ENCODE data around the gene WDFY4. TPM values are rescaled to one million over a fixed set of nuclear protein-coding genes. Genes with fewer than 3 reads are reported as not detected.

Gene WDFY4
- total RNA-seq, 4 donors from 2014 or later = 4.1 to 27.9 (median 9.0) TPM

- TF ChIP-seq CTCF (IDR thresholded peaks at IDR 0.05; ENCODE audit: low read depth) = no peak
These were observed 114.8 kb downstream of the WDFY4 start for GRCh38 chr10:48799341-48800006.

GRCh38 chr10:48800007-48800675 lies 115.5 kb downstream of the WDFY4 start:
- TF ChIP-seq CTCF (IDR thresholded peaks at IDR 0.05; ENCODE audit: low read depth) = no peak

- no peak for TF ChIP-seq CTCF (IDR thresholded peaks at IDR 0.05; ENCODE audit: low read depth)
These were observed 116.3 kb downstream of the WDFY4 start for GRCh38 chr10:48801001-48801421.

GRCh38 chr10:48802611-48803071 lies 118.0 kb downstream of the WDFY4 start:
- no peak for TF ChIP-seq CTCF (IDR thresholded peaks at IDR 0.05; ENCODE audit: low read depth)

GRCh38 chr10:48803801-48804584 lies 119.3 kb downstream of the WDFY4 start:
- TF ChIP-seq CTCF (IDR thresholded peaks at IDR 0.05; ENCODE audit: low read depth) = no peak

- no peak for TF ChIP-seq CTCF (IDR thresholded peaks at IDR 0.05; ENCODE audit: low read depth)
These were observed 120.1 kb downstream of the WDFY4 start for GRCh38 chr10:48804740-48805182.

- no peak for TF ChIP-seq CTCF (IDR thresholded peaks at IDR 0.05; ENCODE audit: low read depth)
These were observed 120.7 kb downstream of the WDFY4 start for GRCh38 chr10:48805411-48805810.
